MV-4-11 (cell line): ENCODE data around the gene FAR2.
"Not testable (repeated sequence)": the region's sequence is repeated elsewhere in the genome, so short reads cannot be mapped to it uniquely, and the experiment has no call there.

Experiments used
- DNase-seq: peaks from one replicate; lab custom pipeline; 2025; lab: John Stamatoyannopoulos, UW

Gene FAR2

DNA sequence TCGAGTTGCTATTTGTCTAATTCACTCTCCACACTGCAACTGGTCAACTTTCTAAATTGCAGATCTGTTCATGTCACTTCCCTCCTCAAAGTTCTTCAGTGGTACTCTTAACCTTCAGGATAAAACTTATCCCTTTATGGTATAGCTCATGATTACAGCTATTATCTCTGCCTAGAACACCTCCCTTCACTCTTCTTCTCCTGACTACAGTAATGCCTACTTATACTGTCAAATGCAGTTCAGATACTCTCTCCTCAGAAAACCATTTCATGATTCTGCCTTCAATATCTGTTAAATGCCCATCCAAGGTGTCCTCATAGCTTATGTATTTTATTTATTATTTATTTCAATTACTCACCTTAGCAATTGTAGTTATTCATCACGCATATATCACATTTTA is 85.5 kb downstream of the FAR2 start:
- DNase-seq: no peak

GRCh38 chr12:29234965-29235626 is 86.0 kb downstream of the FAR2 start:
- no peak for DNase-seq

DNA sequence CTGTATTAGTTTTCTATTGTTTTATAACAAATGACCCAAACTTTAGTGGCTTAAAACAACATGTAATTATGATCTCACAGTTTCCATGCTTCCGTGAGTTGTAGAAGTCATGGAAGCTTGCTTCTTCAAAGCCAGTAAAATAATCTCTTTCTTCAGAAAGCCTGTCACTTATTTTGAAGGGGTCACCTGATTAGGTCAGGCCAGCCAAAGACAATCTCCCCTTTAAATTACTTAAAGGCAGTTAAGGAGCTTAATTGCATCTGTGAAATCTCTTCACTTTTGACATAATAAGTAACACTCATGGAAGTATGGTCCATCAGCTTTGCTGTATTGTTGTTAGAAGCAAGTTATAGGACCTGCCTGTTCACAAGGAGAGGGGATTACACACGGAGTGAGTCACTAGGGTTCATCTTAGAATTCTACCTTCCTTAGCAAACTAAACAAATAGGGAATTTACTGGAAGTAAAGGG is 89.8 kb downstream of the FAR2 start:
- no peak for DNase-seq

DNA sequence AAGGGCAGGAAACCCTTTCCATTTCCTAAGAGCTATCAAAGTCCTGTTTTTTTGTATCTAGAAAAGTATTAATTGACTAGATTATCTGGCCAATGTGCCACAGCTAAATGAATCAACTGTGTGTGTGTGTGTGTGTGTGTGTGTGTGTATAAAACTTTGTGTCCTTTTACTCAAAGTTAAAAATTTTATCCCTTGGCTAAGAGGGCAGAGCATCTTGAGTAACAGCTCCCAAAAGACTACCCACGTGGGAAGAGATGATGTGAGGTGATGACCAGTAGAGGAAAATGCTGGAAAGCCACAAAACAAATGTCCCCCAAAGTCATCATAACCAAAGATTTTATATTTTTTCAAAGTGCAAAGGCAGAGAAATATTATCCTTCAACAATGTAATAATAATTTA is 90.3 kb downstream of the FAR2 start:
- no peak for DNase-seq

DNA sequence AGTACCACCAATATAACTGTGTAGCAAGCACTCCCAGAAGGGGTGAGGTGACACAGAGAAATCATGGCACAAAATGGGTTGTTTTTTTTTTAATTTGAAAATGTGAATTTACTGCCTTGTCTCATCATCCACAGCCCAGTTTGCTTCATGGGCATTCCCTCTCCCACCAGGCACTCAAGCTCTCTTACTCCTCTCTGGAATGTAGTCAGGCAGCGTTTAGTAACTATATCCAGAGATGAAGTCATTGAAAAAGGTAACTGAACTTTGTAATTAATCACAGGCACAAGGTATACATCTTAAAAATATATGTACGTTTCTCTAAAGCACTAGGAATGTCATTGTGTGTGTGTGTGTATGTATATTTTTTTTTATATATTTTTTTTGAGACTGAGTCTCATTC is 91.4 kb downstream of the FAR2 start:
- DNase-seq: no peak

GRCh38 chr12:29241821-29242591 is 92.9 kb downstream of the FAR2 start:
- peak; percentile 98 for DNase-seq

DNA sequence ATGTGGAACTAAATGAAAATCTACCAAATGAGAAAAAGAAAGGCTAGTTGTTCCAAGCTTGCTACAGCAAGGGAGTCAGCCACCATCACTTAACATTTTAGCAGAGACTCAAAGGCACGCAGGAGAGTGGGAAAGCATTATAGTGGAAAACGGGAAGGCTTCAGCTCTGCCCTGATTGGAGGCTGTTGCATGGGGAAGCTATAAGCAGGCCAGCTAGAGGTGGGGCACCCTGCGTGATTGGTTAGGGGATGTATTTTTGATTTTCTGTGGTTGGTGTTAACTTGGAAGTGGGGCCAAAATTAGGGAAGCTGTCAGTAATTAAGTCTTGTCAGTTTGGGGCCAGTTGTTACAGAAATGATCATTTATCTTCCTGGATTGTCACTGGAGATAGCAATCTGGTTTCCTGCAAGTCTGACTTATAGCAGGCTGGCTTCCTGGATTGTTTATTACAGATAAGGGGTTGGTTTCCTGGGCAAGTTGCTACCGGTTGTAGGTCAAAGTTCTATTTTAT is 93.9 kb downstream of the FAR2 start:
- DNase-seq: peak; percentile 87

GRCh38 chr12:29244159-29244765 is 95.2 kb downstream of the FAR2 start:
- no peak for DNase-seq

GRCh38 chr12:29245246-29245645 is 96.2 kb downstream of the FAR2 start:
- peak; percentile 83 for DNase-seq

GRCh38 chr12:29249930-29250329 is 100.9 kb downstream of the FAR2 start:
- no peak for DNase-seq

DNA sequence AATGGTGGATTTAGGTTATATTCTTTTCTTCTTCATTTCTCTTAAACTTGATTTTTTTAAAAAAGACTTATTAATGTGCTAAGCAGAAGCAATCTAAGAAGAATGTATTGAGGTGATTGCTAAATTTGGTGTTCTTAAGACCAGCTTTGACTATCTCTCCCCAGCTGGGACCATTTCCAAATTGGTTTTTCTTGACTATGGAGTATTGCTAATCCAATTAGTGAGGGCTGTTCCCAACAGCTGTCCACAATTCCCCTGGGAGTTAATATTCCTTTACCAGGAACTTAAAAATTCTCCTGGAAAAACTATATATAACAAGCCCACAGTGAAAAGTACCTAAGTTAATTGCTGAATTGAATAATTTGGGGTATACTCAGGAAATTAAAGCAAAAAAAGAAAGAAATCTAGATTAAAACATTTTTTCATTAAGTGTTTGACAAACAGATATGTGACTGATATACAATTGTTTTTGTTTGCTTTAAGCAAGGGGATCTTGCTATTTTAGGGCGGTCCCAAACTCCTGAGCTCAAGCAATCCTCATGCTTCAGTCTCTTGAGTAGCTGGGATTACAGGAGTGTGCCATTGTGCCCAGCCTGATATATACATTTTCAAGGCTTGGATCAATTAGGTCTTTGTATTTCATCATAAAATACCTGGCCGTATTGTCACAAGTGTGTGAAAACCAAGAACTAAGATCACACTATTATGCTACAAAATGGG is 105.0 kb downstream of the FAR2 start:
- no peak for DNase-seq

DNA sequence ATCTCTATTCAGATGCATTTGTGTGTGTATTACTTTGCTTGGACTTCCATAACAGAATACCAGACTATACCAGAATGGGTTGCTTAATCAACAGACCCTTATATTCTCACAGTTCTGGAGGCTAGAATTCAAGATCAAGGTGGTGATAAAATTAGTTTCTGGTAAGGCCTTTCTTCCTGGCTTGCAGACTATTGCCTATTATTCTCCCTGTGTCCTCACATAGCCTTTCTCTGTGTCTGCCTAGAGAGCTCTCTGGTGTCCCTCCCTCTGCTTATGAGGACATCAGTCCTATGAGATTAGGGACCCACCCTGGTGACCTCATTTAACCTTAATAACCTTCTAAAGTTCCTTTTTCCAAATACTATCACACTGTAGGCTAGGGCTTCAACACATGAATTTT is 106.0 kb downstream of the FAR2 start:
- peak; percentile 94 for DNase-seq

- DNase-seq: no peak
These were observed 107.5 kb downstream of the FAR2 start for GRCh38 chr12:29256598-29256997.

GRCh38 chr12:29257687-29258086 is 108.6 kb downstream of the FAR2 start:
- not testable (repeated sequence) for DNase-seq

- no peak for DNase-seq
These were observed 115.3 kb downstream of the FAR2 start for GRCh38 chr12:29264424-29264823.

- DNase-seq: no peak
These were observed 120.8 kb downstream of the FAR2 start for GRCh38 chr12:29269706-29270408.

GRCh38 chr12:29270446-29270845 is 121.4 kb downstream of the FAR2 start:
- DNase-seq: no peak

GRCh38 chr12:29273178-29273843 is 124.2 kb downstream of the FAR2 start:
- DNase-seq: no peak

- DNase-seq: no peak
These were observed 126.8 kb downstream of the FAR2 start for GRCh38 chr12:29275834-29276233.

- no peak for DNase-seq
These were observed 128.2 kb downstream of the FAR2 start for GRCh38 chr12:29277231-29277630.
